Superior temporal gyrus (tissue), 1 donor: Measurements from ENCODE around the gene UQCRQ.

Experiments used
- DNase-seq: peaks from one replicate; pipeline ENCODE4 v3.0.0-alpha.2; 2016; ENCODE audit errors: extremely low spot score

The UQCRQ gene

DNA sequence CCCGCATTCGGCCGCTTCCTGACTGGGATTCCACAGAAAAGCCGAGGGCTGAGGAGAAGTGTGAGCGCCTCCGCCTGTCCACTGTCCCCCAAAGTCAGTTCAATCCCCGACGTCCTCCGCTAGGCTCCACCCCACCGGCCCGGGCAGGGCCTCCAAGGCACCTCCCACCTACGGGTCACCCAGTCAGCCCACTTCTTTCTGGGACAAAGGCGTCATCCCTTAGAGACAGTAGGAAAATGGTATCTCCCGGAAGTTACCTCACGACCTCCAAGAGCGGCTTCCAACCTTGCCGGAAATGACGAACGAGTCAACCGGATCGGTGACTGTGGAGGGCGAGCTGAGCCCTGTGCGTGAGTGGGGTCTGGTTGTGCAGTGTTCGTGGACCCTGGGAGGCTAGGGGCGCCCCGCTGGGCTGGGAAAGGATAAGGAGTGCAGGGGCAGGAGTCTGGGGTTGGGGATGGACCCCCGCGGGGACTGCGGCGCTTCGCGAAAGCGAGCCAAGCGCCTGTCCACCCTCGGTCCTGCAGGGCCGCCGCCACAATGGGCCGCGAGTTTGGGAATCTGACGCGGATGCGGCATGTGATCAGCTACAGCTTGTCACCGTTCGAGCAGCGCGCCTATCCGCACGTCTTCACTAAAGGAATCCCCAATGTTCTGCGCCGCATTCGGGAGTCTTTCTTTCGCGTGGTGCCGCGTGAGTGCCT is at the start of gene UQCRQ, which contains the start of gene GDF9:
Gene UQCRQ (plus strand): TSS at position 301 of the 704 bp plus-strand sequence. CDS start 240 bp downstream, at position 541.
Gene GDF9 (minus strand): TSS at position 128 of the 704 bp plus-strand sequence. CDS start 1,936 bp downstream, outside the sequence.
- DNase-seq = peak; percentile 100

DNA sequence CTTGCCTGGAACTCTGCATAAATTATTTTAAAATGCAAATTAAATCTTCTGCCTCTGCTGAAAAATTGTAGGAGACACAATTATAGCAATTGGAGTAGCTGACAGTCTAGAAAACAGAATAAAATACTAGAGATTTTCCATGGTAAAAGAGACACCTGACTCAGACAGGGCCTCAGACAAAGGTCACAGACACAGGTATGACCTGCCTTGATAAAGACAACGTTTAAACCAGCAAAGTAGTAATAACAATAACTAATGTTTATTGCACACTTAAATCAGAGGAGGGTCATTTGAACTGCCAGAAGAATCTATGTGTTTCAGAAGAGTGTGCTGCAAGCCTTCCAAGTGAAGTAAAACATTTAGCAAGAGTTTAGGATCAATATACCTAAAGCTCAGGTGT is 49.4 kb upstream of the UQCRQ start:
- no peak for DNase-seq

DNA sequence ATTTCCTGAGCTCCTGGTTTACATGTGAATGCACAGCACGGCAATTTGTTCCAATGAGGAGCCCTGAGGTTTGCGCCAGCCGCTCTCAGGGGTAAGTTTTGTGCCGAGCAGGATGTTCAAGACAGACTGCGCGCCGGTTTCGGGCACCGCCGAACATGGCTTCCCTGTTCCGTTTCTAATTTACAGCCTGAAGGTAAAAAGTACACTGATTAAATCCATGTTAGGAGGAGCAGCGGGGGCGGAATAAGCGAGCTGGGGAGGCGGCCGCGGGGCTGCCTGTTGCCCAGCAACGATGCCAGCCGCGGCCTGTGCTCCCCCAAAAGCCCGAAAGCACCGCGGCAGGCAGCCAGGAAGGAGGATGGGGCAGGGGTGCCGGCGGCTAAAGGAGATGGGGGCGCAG is 47.0 kb upstream of the UQCRQ start:
- DNase-seq = peak; percentile 59

DNA sequence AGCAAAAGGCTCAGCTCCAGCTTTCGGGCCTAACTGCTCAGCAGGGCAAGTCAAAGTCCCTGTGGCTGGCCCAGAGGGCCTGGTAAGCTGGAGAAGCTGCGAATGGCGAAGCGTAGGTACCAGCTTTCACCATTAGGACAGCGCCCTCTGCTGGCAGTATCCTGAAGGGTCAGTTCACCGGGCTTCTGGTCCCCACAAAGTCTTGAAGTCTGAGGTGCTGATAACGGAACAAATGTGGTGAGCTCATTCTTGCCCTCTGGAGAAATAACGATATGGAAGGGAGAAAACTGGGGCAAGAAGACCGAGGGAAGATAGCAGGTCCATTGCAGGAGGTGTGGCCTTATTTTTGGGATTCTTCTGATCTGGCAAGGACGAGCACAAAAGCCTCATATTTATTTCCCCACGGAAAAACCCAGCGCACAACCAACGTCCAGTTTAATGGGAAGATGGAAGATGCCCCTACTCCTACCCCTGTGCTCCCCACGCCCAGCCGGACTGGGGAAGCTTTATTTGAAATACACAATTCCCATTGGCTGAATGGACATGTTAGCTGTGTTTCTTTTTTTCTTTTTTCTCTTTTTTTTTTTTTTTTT is 46.2 kb upstream of the UQCRQ start:
- DNase-seq = peak; percentile 99

DNA sequence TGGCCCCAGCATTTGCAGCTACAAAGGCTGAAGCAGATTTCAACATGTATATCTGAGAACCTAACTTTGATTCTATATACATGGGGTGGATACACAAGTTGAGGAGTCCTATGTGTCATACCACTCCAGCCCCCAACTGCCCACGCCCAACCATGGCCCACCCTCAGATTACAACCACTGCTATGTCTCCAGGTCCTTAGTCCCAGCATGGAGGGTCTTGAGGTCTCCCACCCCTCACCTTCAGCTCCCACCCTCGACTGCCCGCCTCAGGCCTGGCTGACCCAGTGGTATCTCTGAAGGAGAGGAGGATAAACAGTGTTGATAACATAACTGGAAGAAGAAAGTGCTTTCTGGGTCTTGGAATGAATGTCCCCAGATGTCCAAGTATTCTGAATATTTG is 45.1 kb upstream of the UQCRQ start:
- DNase-seq = no peak

DNA sequence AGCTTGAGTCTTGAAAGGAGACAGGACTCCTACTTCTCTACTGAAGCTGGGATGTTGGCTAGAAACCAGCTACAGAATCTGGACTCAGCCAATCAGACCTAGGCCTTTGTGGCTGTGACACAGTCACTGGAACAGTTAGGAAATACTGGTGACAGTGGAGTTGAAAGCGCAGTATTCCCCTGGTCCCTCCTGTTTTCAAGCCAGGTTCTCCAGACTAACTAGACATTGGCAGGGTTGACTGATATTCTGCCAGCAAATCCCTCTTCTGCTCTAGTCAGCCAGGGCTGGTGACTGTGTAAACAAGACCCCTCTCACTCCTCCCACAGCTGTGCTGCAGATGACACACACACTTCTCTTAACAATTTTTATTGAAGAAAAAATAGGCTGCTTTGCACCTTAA is 44.7 kb upstream of the UQCRQ start:
- peak; percentile 93 for DNase-seq

DNA sequence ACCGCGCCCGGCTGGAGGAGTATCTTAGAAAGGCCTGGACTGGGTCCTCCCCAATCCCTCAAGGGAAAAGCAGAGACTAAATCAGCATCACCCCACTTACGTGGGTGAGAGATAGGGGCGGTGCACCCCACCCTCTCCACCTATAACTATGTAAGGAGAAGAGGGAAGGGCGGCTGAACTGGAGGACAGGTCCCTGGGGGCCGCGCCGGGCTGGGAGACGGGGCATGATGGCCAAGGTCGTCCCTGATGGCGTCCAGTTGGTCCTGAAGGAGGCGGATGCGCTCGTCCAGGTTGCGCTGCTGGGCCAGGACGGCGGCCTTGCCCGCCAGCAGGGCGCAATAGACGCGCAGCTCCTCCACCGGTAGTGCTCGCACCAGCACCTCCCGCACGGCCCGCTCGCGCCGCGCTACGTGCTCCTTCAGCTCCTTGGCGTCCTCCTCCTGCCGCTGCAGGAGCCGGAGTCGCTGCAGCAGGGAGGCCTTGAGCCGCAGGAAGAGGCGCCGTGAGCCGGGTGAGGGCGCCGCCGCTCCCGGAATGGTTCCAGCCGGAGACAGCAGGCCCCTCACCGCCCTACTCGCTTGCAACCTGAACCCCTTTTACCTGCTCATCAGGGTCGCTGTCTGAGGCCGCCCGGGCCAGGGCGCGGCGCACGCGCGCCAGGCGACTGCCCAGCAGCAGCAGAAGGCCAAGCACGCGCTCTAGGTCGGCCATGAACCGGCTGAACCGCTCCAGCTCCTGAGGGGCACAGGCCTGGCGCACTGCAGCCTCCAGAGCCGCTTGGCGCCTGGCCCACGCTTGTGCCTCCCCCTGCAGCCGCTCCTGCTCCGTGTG is 43.6 kb upstream of the UQCRQ start:
- DNase-seq = peak; percentile 20

DNA sequence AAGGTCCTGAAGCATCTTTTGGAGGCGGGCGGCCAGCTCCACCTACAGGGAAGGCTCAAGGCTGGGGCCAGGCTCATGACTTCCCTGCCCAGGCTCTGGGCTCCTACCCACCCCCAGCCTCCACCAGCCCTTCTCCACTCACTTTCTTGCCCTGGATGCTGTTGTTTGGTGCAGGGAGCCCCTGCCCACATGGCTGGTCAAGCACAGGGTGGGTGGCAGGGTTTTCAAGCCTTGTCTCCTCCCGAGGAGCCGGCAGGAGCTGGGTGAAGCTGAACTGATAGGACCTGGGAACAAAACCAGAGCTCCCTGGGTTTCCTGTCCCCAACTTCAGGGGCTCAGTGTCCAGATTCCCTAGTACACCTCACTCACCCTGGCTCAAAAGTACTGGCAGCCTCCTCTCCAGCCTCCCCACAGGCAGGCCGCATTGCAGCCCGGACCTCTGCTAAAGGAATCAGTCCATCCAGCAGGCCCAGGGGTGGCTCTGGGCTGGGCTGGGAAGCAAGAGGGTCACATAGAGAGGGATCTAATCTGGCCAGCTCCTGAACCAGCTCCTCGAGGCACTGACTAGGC is 42.9 kb upstream of the UQCRQ start:
- DNase-seq = peak; percentile 19

DNA sequence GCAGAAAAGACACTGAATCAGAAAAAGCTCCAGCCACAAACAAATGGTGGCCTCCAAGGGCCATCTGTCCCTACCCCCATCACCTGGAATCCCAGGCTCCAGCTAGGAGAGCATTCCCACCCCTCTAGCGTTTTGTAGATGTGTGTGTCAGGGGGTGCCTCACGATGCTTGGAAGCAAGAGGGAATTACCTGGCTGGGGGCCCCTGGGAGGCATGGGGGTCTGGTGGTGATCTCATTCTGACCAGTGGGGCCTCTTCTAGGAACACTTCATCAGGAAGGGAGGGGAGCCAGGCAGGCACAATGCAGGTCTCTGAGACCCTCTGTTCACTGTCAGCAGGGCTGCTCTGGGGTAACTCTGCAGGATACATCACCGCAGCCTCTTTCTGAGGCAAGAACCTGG is 42.0 kb upstream of the UQCRQ start:
- peak; percentile 6 for DNase-seq

DNA sequence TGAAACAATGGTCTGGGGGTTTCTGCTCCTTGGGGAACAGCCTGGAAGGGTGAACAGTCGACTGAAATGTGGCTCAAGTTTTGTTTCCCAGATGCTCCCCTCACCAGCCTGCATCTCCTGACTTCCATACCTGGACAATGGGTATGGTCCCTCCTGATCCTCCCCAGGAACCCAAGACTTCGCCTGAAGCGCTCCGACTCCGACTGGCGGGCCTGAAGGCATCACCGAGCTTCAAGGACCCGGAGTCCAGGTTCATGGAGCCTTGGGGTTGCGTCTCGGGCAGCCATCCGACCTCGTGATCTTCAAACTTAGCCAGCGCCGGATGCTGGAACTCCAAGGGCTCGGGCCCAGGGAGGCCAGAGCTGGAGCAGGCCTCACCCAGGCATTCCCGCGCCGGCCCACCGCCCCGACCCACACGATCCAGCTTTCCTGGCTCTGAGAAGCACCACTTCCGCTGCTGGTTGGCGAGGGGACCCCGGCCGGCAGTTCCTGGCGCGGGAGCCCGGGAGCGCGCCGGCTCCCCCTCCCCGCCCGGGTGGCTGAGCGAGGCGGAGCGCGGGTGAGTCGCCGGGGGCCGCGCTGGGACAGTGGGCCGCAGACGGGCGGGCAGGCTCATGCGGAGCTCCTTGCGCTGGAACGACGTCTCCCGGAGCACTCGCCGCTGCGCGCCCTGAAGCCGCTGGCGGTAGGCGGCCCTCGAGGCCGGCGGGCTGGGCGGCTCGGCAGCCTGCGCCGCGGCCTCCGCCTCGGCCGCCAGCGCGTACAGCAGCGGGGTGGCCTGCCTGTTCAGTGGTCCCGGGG is 41.2 kb upstream of the UQCRQ start:
- no peak for DNase-seq

DNA sequence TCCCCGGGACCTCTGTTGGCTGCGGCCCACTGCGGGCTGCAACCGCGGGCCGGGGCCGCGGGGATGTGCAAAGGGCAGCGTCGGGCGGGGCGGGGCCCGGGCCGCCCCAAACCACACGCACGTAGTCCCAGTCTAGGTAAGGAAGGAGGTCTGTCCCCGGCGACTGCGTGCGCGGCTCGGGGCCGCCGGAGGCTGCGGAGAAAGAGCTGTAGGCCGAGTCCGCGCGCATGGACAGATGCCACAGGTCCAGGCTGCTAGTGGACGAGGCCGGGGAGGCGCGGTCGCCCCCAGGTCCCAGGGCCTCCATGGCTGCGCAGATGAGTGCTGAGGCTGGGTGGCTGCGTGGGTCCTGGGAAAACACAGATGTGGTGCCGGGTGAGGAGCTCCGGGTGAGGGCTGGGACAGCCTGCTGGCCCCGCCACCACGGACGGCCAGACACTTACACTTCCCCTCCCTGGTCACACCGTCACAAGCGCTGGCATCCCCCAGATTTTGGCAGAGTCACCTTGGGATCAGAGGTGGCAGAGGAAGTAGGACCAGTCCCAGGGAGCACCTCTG is 40.5 kb upstream of the UQCRQ start:
- DNase-seq = no peak

DNA sequence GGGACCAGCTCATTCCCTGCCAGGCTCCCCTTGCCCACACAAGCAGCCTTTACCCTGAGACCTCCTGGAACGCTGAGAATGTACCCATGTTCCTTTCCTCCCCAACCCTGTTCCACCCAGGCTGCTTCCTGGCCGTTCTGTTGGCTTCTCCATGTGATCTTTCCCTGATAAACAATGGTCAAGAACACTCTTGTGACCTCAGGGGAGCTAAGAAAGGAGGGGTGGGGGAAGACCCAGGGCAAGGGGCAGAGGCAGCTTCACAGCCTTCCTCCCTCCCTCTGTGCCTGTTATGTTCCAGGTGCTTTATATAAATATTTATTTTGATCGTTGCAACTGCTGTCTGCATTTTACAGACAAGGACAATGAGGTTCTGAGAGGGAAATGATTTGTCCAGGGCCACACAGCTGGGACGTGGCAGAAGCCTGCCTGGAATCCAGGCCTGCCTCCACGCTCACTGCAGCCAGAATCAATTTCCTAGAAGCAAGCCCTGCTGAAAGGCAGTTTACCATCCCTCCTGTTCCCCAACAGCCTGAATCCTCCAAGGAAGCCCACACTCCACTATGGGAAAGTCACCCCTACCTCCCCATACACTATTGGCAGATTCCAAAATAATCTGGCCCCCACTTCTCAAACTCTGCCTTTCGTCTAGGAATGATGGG is 39.9 kb upstream of the UQCRQ start:
- DNase-seq = no peak

DNA sequence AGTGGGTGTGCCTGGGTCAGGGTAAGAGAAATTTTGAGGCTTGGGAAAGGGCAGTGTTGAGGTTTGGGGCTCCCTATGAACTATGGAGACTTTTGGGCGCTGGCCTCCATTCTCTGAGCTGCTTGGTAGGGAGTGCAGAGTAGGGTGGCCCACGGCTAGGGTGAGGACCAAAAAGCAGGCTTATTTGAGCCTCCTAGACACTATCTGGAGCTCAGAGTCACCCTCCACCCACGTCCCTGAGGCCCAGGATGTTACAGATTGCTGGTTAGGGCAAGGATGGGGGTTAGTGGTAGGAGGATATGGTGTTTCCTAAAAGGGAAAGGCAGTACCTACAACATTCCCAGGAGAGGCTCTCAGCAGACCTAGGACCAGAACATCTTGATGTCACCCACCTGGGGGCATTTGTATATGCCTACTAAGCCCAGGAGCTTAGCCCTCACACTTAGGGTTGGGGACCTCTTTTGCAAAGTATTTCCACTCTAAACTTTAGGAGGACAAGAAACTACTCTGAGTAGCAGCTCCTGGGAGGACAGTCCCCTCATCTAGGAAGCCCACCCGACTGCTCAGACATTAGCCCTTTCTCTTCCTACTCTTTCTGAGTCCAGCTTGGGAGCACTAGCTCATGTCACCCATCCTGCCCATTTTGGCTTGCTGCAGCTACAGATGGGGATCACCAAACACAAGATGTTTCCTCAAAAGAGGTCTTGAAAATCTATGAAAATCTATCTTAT is 38.3 kb upstream of the UQCRQ start:
- DNase-seq = no peak

DNA sequence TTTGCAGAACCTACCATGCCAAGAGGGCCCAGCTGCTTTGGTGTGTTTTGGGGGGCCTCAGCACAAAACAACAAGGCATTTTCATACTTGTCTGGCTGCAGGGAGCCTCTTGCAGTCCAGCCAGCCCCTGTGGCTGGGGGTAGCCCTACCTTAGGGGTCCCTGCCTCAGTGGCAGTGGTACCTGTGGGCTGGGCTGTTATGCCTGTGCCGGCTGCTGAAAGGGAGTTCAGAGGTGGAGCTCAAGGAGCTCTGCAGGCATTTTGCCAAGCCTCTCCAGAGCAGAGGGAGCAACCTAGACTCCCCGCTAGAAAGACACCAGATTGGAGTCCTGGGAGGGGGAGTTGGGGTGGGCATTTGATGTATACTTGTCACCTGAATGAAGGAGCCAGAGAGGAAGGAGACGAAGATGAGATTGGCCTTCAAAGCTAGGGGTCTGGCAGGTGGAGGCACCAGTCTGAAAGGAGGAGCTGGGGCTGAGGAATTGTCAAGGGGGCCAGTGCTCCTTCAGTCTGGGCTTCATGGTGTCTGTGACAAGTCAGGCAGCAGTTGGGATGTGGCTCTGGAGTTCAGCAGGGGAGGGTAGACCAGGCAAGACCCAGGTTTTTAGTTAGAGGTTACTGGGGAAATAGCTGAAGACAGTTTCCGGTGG is 37.5 kb upstream of the UQCRQ start:
- DNase-seq = peak; percentile 28

DNA sequence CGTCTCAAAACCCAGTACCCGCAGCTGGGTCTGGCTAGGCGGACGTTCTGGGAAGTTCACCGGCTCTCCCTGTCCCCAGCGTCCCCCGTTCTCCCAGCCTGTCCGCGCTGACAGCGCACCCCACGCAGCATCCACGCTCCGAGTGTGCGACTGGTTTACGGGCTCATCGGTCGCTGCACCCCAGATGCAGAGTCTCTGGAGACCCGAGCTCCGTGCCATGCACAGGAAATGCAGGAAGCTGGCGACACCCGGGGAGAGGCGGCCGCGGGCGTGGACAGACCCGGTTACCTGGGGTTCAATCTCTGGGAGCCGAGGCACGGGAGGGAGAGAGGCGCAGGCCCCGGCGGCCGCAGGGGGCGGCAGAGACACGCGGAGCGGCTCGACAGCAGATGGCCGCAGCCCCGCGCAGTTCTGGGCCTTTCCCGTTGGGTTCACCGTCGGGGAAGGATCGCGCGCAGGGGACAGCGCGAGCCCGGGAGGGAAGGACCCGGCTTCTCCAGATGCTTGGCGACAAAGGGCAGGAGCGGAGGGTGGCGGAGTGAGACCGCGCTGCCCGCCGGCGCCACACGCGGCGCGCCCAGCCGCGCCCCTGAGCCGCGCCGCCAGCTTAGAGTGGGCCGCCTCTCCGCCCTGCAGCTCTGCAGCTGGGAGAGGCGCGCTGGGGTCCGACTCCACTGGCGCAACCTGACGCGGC is 36.6 kb upstream of the UQCRQ start:
- peak; percentile 78 for DNase-seq

DNA sequence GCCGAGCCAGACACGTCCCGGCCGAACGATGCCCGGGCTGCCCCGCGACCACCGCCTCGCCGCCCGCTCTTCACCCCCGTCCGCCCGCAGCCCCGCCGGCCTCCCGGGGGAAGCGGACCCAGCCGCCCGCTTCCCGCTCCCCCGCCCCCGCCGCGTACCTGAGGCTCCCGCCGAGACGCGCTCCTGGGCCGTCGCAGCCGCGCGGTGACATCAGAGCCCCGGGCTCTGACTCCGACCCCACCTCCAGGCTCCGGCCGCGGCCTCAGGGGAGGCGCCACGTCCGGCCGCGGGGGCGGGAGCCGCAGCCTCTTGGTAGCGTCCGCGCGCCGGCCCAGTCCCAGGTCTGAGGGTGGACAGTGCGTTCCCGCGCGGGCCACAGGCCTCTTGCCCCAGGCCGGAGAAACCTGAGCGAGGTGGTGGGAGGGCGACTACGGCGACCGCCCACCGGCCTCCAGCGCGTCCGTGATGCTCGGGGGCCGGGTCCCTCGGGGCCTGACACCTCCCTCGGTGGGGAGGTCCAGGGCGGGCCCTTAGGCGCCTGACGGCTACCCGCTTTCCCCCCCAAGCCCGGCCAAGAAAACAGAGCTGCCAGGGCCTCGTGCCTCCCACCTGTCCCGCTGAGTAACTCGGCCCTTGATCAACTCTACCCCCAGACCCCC is 35.9 kb upstream of the UQCRQ start, which contains the start of gene SHROOM1:
Gene SHROOM1 (minus strand): TSS at position 212 of the 659 bp plus-strand sequence. CDS start 4,507 bp downstream, outside the sequence.
- no peak for DNase-seq

DNA sequence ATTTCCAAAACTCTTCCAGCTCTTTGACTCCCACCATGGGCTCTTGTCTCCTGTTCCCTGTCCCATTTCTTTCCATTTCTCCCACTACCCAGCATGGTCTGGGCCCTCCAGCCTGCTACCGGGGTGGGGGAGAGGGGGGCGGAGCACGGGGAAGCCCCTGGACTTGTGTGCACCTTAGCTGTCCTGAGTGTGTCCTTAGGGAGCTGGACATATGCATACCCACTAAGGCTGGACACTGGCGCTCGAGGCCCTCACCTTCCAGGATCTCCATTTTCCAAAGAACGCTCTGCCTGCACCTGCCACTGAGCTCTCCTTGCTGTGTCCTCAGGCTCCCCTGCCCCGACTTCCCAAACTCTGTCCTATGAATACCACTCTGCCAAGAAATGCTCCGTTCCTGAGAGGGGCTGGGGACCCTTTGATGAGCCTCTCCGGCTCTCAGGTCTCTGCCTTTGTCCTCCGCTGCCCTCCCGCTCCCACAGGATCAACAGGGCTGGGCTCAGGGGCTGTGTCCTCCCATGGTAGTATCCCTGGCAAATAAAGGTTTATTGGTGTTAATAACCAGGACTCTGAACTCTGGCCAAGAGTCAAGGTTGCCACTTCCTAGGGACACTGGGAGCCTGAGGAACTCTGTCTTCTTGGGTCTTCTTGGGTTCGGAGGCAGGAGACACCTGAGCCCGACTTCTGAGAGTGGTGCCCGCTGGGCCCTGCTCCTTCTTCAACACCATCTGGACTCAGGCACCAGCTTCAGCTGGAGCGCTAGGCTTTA is 35.2 kb upstream of the UQCRQ start:
- DNase-seq = no peak
